ENCODE measurements around the gene PPP4R1.

PPP4R1 gene

GRCh38 chr18:9604348-9604747 is 10.0 kb downstream of the PPP4R1 start:
- H3K27ac ChIP-seq = no peak overlapping the region
- TF ChIP-seq ZFX (IDR thresholded peaks at IDR 0.05) = no peak
- TF ChIP-seq, protein P1, sequence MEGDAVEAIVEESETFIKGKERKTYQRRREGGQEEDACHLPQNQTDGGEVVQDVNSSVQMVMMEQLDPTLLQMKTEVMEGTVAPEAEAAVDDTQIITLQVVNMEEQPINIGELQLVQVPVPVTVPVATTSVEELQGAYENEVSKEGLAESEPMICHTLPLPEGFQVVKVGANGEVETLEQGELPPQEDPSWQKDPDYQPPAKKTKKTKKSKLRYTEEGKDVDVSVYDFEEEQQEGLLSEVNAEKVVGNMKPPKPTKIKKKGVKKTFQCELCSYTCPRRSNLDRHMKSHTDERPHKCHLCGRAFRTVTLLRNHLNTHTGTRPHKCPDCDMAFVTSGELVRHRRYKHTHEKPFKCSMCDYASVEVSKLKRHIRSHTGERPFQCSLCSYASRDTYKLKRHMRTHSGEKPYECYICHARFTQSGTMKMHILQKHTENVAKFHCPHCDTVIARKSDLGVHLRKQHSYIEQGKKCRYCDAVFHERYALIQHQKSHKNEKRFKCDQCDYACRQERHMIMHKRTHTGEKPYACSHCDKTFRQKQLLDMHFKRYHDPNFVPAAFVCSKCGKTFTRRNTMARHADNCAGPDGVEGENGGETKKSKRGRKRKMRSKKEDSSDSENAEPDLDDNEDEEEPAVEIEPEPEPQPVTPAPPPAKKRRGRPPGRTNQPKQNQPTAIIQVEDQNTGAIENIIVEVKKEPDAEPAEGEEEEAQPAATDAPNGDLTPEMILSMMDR (conservative IDR thresholded peaks at IDR 0.05) = no peak

DNA sequence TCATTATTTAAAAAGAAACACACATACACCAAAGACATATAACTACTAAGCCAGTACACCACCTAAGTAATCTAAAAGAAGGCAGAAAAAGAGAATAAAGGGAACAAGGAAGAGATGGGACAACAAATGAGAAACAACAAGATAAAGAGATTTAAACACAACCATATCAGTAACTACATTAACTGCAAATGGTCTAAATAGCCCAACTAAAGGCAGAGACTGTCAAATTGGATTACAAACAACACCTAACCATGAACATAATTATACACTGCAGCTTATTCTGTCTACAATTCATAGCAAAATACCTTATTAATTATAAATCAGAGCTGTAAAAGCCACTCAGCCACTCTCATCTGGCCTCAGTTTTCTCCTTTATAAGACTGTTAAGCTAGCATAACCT is 15.0 kb downstream of the PPP4R1 start:
- H3K27ac ChIP-seq = no peak overlapping the region
- TF ChIP-seq, protein P1 (conservative IDR thresholded peaks at IDR 0.05) = no peak
- no peak for TF ChIP-seq ZFX (IDR thresholded peaks at IDR 0.05)

- no peak overlapping the region for H3K27ac ChIP-seq
Measured at GRCh38 chr18:9597609-9598008, 16.8 kb downstream of the PPP4R1 start.

GRCh38 chr18:9596843-9597526 is 17.4 kb downstream of the PPP4R1 start:
- no peak overlapping the region for H3K27ac ChIP-seq
- TF ChIP-seq ZFX (IDR thresholded peaks at IDR 0.05) = no peak
- TF ChIP-seq, protein P1 (conservative IDR thresholded peaks at IDR 0.05) = no peak

More at GRCh38 chr18:9597609-9598008, 16.8 kb downstream of the PPP4R1 start:
- TF ChIP-seq ZFX (IDR thresholded peaks at IDR 0.05) = no peak
- TF ChIP-seq, protein P1 (conservative IDR thresholded peaks at IDR 0.05) = no peak

- H3K27ac ChIP-seq = no peak overlapping the region
- TF ChIP-seq, protein P1 (conservative IDR thresholded peaks at IDR 0.05) = no peak
- TF ChIP-seq ZFX (IDR thresholded peaks at IDR 0.05) = no peak
Measured at GRCh38 chr18:9596226-9596625, 18.1 kb downstream of the PPP4R1 start.

DNA sequence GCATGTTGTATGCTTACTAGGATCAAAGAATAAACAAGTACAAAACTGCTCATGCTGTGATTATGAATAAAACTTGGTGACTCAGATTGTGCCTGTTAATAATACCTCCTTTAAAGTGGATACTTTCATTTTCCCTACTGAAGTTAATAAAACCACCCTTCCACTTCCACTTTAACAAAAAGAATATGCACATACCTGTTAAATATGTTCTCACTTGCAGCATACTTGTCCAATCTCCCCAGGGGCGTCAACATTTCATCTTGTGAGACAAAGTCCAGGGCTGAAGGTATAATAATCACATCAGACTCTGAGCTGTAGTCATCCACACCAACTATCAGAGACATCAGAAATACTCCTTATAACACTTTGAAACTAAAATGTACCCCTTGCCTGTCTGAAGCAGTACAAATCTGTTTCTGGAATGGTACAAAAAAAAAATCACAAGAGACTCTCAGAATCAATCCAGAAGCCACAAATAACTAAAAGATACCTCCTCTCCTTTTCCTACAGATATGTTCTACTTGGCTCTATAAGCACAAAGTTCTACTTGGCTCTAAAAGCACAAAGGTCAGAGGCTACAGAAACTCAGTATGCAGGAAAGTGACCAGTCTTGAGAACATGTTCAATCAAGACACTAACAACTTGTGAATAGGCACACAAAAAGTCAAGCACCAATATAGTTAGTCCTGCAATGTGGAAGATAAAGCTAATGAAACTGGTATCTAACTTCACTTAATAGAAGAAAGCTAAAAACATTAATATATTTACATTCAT is 19.3 kb downstream of the PPP4R1 start:
- no peak overlapping the region for H3K27ac ChIP-seq
- TF ChIP-seq, protein P1 (conservative IDR thresholded peaks at IDR 0.05) = no peak
- TF ChIP-seq ZFX (IDR thresholded peaks at IDR 0.05) = no peak

DNA sequence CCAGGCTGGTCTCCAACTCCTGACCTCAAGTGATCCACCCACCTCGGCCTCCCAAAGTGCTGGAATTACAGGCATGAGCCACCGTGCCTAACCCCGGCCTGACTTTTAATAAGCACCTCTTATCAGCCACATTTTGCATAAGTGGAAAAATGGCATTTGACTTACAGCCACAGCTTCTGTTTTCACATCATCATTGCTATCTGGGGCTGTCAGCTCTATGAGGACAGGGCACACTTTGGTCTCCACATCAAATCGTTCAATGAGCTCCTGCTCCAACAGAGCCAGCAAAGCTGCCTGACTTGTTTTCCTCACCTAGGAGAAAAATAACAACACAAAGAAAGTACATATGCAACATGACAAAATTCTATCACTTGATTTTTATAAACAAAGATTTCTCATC is 26.4 kb downstream of the PPP4R1 start:
- no peak for TF ChIP-seq ZFX (IDR thresholded peaks at IDR 0.05)
- TF ChIP-seq, protein P1 (conservative IDR thresholded peaks at IDR 0.05) = no peak
- no peak overlapping the region for H3K27ac ChIP-seq
